NCI-H128 (cell line): ENCODE measurements around the gene REP15.
"Not testable (repeated sequence)": the region's sequence is repeated elsewhere in the genome, so short reads cannot be mapped to it uniquely, and the experiment has no call there.

Experiments used
- DNase-seq: peaks from one replicate; lab custom pipeline; 2025; ENCODE audit not compliant: unreplicated experiment; lab: John Stamatoyannopoulos, UW

Gene REP15

GRCh38 chr12:27696864-27697564 lies 767 bp downstream of the REP15 start:
- DNase-seq, result no peak

DNA sequence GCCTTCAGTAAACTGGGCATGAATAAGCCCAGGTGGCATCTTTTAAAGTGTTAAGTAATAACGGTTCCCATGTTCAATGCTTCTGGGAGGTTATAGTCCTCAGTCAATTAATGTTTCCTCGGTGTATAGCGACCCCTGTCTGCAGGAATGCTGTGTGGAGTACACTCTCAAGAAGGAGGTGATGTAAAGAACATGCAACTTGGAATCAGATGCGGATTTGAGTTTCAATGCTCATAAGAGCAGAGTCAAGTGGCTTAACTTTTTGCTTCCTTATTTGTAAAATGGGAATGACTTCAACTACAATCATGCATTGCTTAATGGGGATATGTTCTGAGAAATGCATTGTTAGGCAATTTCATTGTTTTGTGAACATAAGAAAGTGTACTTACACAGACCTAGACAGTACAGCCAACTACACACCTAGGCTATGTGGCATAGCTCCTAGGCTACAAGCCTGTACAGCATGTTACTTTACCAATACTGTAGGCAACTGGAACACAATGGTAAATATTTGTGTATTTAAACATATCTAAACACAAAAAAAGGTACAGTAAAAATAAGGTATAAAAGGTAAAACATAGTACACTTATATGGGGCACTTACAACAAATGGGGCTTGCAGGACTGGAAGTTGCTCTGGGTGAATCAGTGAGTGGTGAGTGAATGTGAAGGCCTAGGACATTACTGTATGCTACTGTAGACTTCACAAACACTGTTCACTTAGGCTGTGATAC lies 7.6 kb downstream of the REP15 start:
- peak; percentile 20 for DNase-seq

GRCh38 chr12:27705263-27705662 lies 9.0 kb downstream of the REP15 start:
- no peak for DNase-seq

DNA sequence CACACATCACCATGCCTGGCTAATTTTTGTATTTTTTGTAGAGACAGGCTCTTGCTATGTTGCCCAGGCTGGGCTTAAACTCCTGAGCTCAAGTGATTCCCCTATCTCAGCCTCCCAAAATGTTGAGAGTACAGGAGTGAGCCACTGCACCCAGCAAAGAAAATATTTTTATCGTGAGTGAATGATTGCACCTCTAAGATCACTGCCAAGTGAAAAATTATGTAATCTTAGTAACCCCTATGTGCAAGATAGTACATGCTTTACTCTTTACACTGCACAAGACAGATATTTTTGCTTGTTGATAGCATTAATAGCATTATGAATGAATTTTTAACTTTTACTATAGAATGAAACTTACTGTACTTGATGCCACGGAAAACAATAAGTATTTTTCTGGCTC lies 11.0 kb downstream of the REP15 start:
- no peak for DNase-seq

GRCh38 chr12:27709212-27709931 lies 13.1 kb downstream of the REP15 start:
- DNase-seq, result no peak

- no peak for DNase-seq
These were observed 13.8 kb downstream of the REP15 start for GRCh38 chr12:27709932-27710591.

GRCh38 chr12:27710592-27711316 lies 14.5 kb downstream of the REP15 start, which contains the start of gene MRPS35:
TSS of gene MRPS35 (plus strand) at chr12:27710832. CDS start at chr12:27710844, 12 bp downstream.
- peak; percentile 75 for DNase-seq

GRCh38 chr12:27711317-27711682 lies 15.1 kb downstream of the REP15 start:
- DNase-seq, result no peak

DNA sequence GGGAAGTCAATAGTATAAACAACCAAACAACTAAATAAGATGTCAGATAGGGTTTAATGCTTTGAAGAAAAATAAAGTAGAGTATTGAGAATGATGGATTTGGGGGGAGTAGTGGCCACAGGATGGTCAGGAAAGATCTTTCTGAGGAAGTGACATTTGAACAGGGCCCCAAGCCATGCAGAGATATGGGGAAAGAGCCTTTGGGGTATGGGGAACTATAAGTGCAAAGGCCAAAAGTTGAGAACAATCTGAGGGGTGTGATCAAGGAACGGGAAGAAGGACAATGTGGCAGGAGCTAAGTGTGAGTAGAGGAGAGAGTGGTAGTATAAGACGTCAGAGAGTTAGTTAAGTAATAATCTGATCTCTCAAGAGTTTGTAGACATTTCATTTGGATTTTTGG lies 15.7 kb downstream of the REP15 start:
- DNase-seq, result no peak

GRCh38 chr12:27723212-27723611 lies 27.0 kb downstream of the REP15 start:
- DNase-seq, result no peak

- no peak for DNase-seq
These were observed 33.9 kb downstream of the REP15 start for GRCh38 chr12:27730097-27730588.

GRCh38 chr12:27732281-27732680 lies 36.0 kb downstream of the REP15 start:
- no peak for DNase-seq

DNA sequence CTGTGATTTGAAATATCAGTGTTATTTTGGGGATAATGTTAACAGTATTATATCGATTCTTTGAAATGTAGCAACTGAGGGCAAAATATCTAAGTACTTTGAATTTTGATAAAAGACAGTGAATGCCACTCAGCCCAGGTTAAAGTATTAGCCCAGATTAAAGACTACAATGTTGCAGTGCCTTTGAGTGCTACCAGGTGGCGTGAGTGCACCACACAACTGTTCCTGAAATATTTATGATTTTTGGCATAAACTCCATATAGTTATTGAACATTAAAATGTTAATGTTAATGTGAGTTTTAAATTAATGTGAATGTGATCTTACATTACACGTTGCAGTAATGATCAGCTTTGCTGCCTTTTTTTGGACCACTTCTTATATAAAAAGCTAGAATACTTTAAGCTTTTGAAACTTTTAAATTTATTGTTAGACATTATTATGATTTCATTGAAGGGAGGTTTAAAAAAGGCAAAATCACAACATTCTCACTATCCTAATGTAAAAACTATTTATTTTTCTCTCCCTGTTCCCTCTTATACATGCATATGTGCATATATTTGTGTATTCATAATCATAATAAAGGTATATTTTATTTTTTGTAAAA lies 36.9 kb downstream of the REP15 start:
- DNase-seq, result no peak

DNA sequence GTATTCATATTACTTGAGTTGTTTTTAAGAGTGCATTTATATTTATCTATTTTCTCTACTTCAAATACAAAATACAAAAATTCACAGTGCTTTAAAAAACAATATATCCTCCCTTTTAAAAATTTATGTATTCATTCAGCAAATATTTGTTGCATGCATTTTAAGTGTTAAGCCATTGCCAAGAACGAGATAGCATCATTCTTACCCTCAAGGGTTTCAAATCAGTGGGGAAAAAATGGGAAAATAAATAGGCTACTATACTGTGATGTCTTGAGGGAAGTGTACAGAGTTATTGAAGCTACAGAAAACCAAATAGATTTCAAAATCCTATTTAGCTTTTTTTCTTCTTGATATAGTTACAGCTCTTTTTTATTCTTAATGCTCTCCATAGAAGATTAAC lies 37.5 kb downstream of the REP15 start:
- no peak for DNase-seq

DNA sequence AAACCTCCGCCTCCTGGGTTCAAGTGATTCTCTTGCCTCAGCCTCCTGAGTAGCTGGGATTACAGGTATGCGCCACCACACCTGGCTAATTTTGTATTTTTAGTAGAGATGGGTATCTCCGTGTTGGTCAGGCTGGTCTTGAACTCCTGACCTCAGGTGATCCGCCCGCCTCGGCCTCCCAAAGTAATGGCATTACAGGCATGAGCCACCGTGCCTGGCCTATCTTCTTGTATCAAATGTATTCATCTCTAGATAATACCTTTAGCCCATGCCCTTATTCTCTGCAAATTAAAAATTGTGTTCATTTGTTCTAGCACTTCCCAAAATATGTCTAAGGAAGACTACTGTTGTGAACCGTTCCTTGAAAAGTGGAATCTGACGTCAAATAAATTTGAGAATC lies 38.1 kb downstream of the REP15 start:
- DNase-seq, result not testable (repeated sequence)

DNA sequence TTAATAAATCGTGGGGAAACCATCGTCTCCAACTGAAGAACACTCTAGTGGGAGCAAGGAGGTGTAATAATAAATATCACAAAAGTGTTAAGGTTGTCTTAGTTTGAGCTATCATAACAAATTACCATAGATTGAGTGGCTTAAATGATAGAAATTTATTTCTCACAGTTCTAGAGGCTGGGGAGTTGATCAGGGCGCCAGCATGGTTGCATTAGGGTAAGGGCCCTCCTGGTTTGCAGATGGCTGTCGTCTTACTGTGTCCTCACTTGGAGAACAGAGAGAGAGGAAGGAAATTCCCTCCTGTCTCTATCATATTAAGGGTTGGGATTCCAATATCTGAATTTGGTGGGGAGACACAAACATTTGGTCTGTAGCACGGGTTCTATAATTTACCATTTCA lies 47.4 kb downstream of the REP15 start:
- DNase-seq, result no peak

GRCh38 chr12:27745734-27746133 lies 49.5 kb downstream of the REP15 start:
- DNase-seq, result not testable (repeated sequence)
